ENCODE results near the gene GC. TPM values are rescaled to one million over a fixed set of nuclear protein-coding genes. Genes with fewer than 3 reads are reported as not detected.
"Not testable (repeated sequence)": the region's sequence is repeated elsewhere in the genome, so short reads cannot be mapped to it uniquely, and the experiment has no call there.

GC gene
- total and polyA plus RNA-seq, 2 experiments from 2014 or later: not detected

DNA sequence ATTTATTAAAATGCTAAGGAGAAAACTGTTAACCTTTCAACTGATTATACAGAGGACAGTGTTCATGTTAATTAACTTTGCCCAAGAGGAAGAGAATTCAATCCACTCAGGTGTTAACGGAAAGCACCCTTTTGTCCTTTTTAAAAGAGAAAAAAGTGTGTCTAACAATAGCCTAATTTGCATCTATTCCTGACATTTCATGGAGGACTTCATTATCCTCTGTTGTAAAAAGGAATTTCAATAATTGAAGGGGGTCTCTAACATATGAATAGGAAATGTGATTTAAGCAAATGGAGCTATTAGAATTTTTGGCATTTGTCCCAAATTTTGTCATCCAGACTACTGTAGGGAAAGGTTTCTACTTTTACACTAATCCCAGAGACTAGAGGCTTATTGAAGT is 44.6 kb upstream of the GC start:
- no peak overlapping the region for H3K4me2 ChIP-seq (ENCODE audit: unreplicated experiment)
- no peaks in the 10 kb centered on the region for H3K27me3 ChIP-seq (replicated peaks; ENCODE audit: insufficient read depth)
- H3K9me3 ChIP-seq (ENCODE audit: low read depth): no peaks in the 10 kb centered on the region
- H3K4me1 ChIP-seq (ENCODE audit: insufficient read depth): no peaks in the 10 kb centered on the region
- DNase-seq: no peak
- H3K36me3 ChIP-seq (ENCODE audit: low read depth): no peaks in the 10 kb centered on the region
- H3F3A ChIP-seq (ENCODE audit: insufficient read depth): no peaks in the 10 kb centered on the region
- H3K79me2 ChIP-seq (ENCODE audit: insufficient read depth): no peaks in the 10 kb centered on the region
- H4K20me1 ChIP-seq (ENCODE audit: insufficient read depth): no peaks in the 10 kb centered on the region
- WGBS, 2 experiments (ENCODE audit: low coverage in 1 of 2, low lambda C conversion rate in 2 of 2, missing lambda C conversion rate in 2 of 2): 22 to 39% methylated on average over 1 of the region's 1 CpG
- no peak overlapping the region for H2AFZ ChIP-seq
- no peak overlapping the region for H3K4me3 ChIP-seq
- H3K9ac ChIP-seq: no peak overlapping the region
- TF ChIP-seq EZH2phosphoT487 (IDR thresholded peaks at IDR 0.05; ENCODE audit: insufficient read depth, low read depth) (no peak), EZH2 (IDR thresholded peaks at IDR 0.05; ENCODE audit: insufficient read depth, poor library complexity, severe bottlenecking) (no peak)
- no peaks in the 10 kb centered on the region for H3K9me2 ChIP-seq (ENCODE audit: insufficient read depth)
- no peak overlapping the region for H3K27ac ChIP-seq
- in situ Hi-C loops (cut with MboI): no loop called here

DNA sequence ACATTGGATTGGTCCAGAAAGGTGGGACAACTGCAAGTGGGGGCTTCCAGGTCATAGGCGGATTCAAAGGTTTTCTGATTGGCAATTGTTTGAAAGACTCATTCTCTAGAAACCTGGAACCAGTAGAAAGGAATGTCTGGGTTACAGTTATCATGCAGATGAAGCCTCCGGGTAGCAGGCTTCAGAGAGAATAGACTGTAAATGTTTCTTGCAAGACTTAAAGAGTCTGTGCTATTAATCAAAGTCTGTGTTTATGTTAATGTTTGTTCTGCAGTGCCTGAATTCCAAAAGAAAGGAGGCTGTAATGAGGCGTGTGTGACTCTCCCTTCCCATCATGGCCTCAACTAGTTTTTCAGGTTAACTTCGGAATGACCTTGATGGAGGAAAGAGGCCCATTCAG is 43.9 kb upstream of the GC start:
- Histone ChIP-seq H3K27ac (no peak overlapping the region), H3K79me2 (ENCODE audit: insufficient read depth) (no peaks in the 10 kb centered on the region)

DNA sequence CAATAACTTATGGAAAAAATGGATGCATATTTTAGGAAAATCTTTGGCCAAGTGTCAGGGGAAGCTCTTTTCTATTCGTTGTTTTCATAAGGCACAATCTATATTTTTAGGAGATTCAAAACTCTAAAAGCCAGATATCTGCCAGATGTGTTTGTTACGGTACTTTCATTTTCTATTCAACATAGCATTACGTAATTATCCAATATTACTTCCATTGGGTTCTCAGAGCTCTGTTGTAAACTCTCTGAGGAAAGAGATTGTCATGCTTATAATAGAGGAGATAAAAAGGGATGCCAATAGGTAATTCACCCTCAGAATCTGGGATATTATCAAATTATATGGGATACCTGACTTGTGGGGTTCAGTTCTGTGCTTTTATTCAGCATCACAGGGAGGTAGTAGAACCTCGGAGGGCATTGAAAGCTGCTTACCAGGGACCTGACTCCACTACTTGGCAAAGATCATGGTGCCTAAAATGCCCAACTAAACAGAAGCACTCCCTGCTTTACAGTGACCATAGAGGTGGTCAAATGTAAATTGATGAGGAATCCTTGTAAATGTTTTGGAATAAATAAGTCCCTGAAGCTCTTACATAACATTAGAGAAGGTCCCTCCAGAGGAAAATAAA is 32.9 kb upstream of the GC start:
- in situ Hi-C loops (cut with MboI): no loop called here
- H3K9me3 ChIP-seq (ENCODE audit: low read depth): no peaks in the 10 kb centered on the region
- no peak for DNase-seq
- H3K79me2 ChIP-seq (ENCODE audit: insufficient read depth): no peaks in the 10 kb centered on the region
- H3K27me3 ChIP-seq (replicated peaks; ENCODE audit: insufficient read depth): no peaks in the 10 kb centered on the region
- H3K9me2 ChIP-seq (ENCODE audit: insufficient read depth): no peaks in the 10 kb centered on the region
- no peak overlapping the region for H3K4me2 ChIP-seq (ENCODE audit: unreplicated experiment)
- H3K4me3 ChIP-seq: no peak overlapping the region
- WGBS, 2 experiments (ENCODE audit: low coverage in 1 of 2, low lambda C conversion rate in 2 of 2, missing lambda C conversion rate in 2 of 2): 21 to 25% methylated on average over 4 of the region's 4 CpGs
- no peaks in the 10 kb centered on the region for H4K20me1 ChIP-seq (ENCODE audit: insufficient read depth)
- no peak overlapping the region for H3K27ac ChIP-seq
- no peak overlapping the region for H3K9ac ChIP-seq
- no peak overlapping the region for H2AFZ ChIP-seq
- no peaks in the 10 kb centered on the region for H3K36me3 ChIP-seq (ENCODE audit: low read depth)
- TF ChIP-seq EZH2phosphoT487 (IDR thresholded peaks at IDR 0.05; ENCODE audit: insufficient read depth, low read depth) (no peak), EZH2 (IDR thresholded peaks at IDR 0.05; ENCODE audit: insufficient read depth, poor library complexity, severe bottlenecking) (no peak)
- H3K4me1 ChIP-seq (ENCODE audit: insufficient read depth): no peaks in the 10 kb centered on the region
- no peaks in the 10 kb centered on the region for H3F3A ChIP-seq (ENCODE audit: insufficient read depth)

More for the DNA sequence above, 43.9 kb upstream of the GC start:
- DNase-seq: no peak
- Histone ChIP-seq H3K4me1 (ENCODE audit: insufficient read depth) (no peaks in the 10 kb centered on the region), H3K36me3 (ENCODE audit: low read depth) (no peaks in the 10 kb centered on the region), H3K27me3 (replicated peaks; ENCODE audit: insufficient read depth) (no peaks in the 10 kb centered on the region), H3K4me2 (ENCODE audit: unreplicated experiment) (no peak overlapping the region), H4K20me1 (ENCODE audit: insufficient read depth) (no peaks in the 10 kb centered on the region), H3K9ac (no peak overlapping the region), H3K4me3 (no peak overlapping the region), H2AFZ (no peak overlapping the region), H3K9me2 (ENCODE audit: insufficient read depth) (no peaks in the 10 kb centered on the region), H3F3A (ENCODE audit: insufficient read depth) (no peaks in the 10 kb centered on the region), H3K9me3 (ENCODE audit: low read depth) (no peaks in the 10 kb centered on the region)
- WGBS, 2 experiments (ENCODE audit: low coverage in 1 of 2, low lambda C conversion rate in 2 of 2, missing lambda C conversion rate in 2 of 2): 9% methylated on average over 4 of the region's 4 CpGs
- TF ChIP-seq EZH2phosphoT487 (IDR thresholded peaks at IDR 0.05; ENCODE audit: insufficient read depth, low read depth) (no peak), EZH2 (IDR thresholded peaks at IDR 0.05; ENCODE audit: insufficient read depth, poor library complexity, severe bottlenecking) (no peak)
- in situ Hi-C loops (cut with MboI): no loop called here

DNA sequence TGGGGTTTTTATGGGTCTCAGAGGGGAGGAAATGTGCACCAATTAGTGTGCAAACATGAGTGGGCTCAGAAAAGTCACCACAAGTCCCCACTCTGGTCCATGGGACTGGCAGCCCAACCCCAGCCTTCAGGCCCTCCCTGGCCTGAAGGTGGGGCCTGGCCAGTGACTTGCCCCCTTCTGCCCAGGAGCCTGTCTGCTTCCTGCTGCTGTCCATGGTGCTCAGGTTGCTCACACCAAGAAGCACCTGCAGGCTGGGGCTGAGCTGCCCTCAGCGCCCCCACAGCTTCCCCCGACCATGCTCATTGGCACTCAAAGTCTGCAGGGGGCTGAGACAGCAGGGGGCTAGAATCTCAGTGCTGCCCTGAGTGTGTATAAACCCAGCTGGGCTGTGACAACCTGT is 30.6 kb upstream of the GC start:
- DNase-seq: no peak
- no peak overlapping the region for H3K27ac ChIP-seq
- no peak for TF ChIP-seq EZH2 (IDR thresholded peaks at IDR 0.05; ENCODE audit: insufficient read depth, poor library complexity, severe bottlenecking)
- no peak for TF ChIP-seq EZH2phosphoT487 (IDR thresholded peaks at IDR 0.05; ENCODE audit: insufficient read depth, low read depth)
- H3K4me2 ChIP-seq (ENCODE audit: unreplicated experiment): no peak overlapping the region
- no peaks in the 10 kb centered on the region for H4K20me1 ChIP-seq (ENCODE audit: insufficient read depth)
- no peak overlapping the region for H3K4me3 ChIP-seq
- H3K9me3 ChIP-seq (ENCODE audit: low read depth): no peaks in the 10 kb centered on the region
- no peaks in the 10 kb centered on the region for H3F3A ChIP-seq (ENCODE audit: insufficient read depth)
- no peak overlapping the region for H2AFZ ChIP-seq
- H3K4me1 ChIP-seq (ENCODE audit: insufficient read depth): no peaks in the 10 kb centered on the region
- in situ Hi-C loops (cut with MboI): no loop called here
- no peaks in the 10 kb centered on the region for H3K36me3 ChIP-seq (ENCODE audit: low read depth)
- H3K27me3 ChIP-seq (replicated peaks; ENCODE audit: insufficient read depth): no peaks in the 10 kb centered on the region
- no peaks in the 10 kb centered on the region for H3K79me2 ChIP-seq (ENCODE audit: insufficient read depth)
- no peak overlapping the region for H3K9ac ChIP-seq
- WGBS, 2 experiments (ENCODE audit: low coverage in 1 of 2, low lambda C conversion rate in 2 of 2, missing lambda C conversion rate in 2 of 2): 12 to 35% methylated on average over 2 of the region's 2 CpGs
- H3K9me2 ChIP-seq (ENCODE audit: insufficient read depth): no peaks in the 10 kb centered on the region

DNA sequence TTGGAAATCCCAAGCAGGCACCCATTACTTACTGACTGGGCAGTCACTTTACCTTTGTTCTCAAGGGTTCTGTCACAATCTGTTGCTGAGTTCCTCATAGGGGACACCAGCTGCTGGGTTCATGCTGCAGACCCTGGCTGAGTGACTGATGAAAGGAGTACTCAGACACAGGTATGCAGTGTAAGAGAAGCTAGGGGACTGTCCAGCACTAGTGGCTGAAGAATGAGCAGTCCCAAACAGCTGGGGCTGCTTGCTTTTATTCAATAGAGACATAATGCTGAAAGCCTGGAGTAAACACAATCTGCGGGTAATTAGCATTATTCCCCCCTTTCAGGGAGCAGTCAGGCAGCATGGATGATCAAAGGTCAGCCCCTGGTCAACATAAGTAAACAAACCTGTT is 25.9 kb upstream of the GC start:
- 0 to 10% methylated on average over 1 of the region's 1 CpG for WGBS, 2 experiments (ENCODE audit: low coverage in 1 of 2, low lambda C conversion rate in 2 of 2, missing lambda C conversion rate in 2 of 2)
- not testable (repeated sequence) for H3K9ac ChIP-seq, H3K27ac ChIP-seq

More for the DNA sequence above, 25.9 kb upstream of the GC start:
- H3K27me3 ChIP-seq (replicated peaks; ENCODE audit: insufficient read depth); H3K4me3 ChIP-seq; in situ Hi-C loops (cut with MboI); H4K20me1 ChIP-seq (ENCODE audit: insufficient read depth); DNase-seq; H3K79me2 ChIP-seq (ENCODE audit: insufficient read depth); H2AFZ ChIP-seq; H3K9me2 ChIP-seq (ENCODE audit: insufficient read depth); H3K9me3 ChIP-seq (ENCODE audit: low read depth); H3K4me2 ChIP-seq (ENCODE audit: unreplicated experiment); H3F3A ChIP-seq (ENCODE audit: insufficient read depth); H3K4me1 ChIP-seq (ENCODE audit: insufficient read depth); H3K36me3 ChIP-seq (ENCODE audit: low read depth): not testable (repeated sequence)

Measured in GM23248 (cell line).